H1 (cell line): Measurements from ENCODE around the gene MOB3B. TPM values are rescaled to one million over a fixed set of nuclear protein-coding genes. Genes with fewer than 3 reads are reported as not detected.
A peak's percentile ranks its signal among the peaks of the same experiment; 100 is the strongest.

Source experiments
- BACH1 ChIP-seq: IDR thresholded peaks from 2 replicates; pipeline ENCODE4 v1.6.1; 2012; ENCODE audit warnings: low read length, improper control_type of control experiment
- BCL11A ChIP-seq, 2 experiments: IDR thresholded peaks; one replicate each; pipeline ENCODE4 v1.6.1; 2011; ENCODE audit warnings: low read depth in 2 of 2, low read length in 2 of 2, mild to moderate bottlenecking in 2 of 2
- CBX5 ChIP-seq: fragments of 300-800, 300-1000 bp; sonication (generic); IDR thresholded peaks from 2 replicates; pipeline ENCODE4 v1.7.1; 2016; ENCODE audit warnings: antibody characterized with exemption, low read length, low read depth
- CEBPB ChIP-seq: IDR thresholded peaks from 2 replicates; pipeline ENCODE4 v1.6.1; 2012; ENCODE audit warnings: low read depth, low read length
- CHD1 ChIP-seq: IDR thresholded peaks from 2 replicates; pipeline ENCODE4 v1.6.1; 2012; ENCODE audit warnings: low read depth, low read length, improper control_type of control experiment
- CTBP2 ChIP-seq: IDR thresholded peaks from 2 replicates; pipeline ENCODE4 v1.7.0; 2011; ENCODE audit warnings: borderline replicate concordance, mild to moderate bottlenecking, moderate library complexity, mixed read lengths, low read length; ENCODE audit not compliant: insufficient read depth, insufficient read length
- EGR1 ChIP-seq: IDR thresholded peaks from 2 replicates; pipeline ENCODE4 v1.6.1; 2011; ENCODE audit warnings: low read depth, low read length, borderline replicate concordance
- GTF2F1 ChIP-seq: IDR thresholded peaks from 2 replicates; pipeline ENCODE4 v1.6.1; 2012; ENCODE audit warnings: low read depth, low read length, improper control_type of control experiment, borderline replicate concordance
- HDAC2 ChIP-seq, 2 experiments: fragments of 300-600 bp in 1 of 2; sonication (generic) in 1 of 2; IDR thresholded peaks; 2 replicates each; pipeline ENCODE4 v1.6.1; 2011 to 2012; ENCODE audit warnings: low read depth in 2 of 2, low read length in 2 of 2, mild to moderate bottlenecking in 2 of 2, moderate library complexity in 2 of 2, borderline replicate concordance in 1 of 2, inconsistent platforms in 1 of 2
- HDAC6 ChIP-seq: IDR thresholded peaks from one replicate; pipeline ENCODE4 v1.7.1; 2012; ENCODE audit warnings: low read depth, mild to moderate bottlenecking, inconsistent platforms, low read length, moderate library complexity
- JUN ChIP-seq: IDR thresholded peaks from 2 replicates; pipeline ENCODE4 v1.6.1; 2011; ENCODE audit warnings: low read depth, mild to moderate bottlenecking, improper control_type of control experiment, low read length
- KDM1A ChIP-seq: fragments of 200-600, 300-600 bp; sonication (generic); IDR thresholded peaks from 2 replicates; pipeline ENCODE4 v1.7.1; 2016; ENCODE audit warnings: mild to moderate bottlenecking, low read length, borderline replicate concordance
- PHF8 ChIP-seq: fragments of 200-600 bp; sonication (generic); conservative IDR thresholded peaks from 2 replicates; pipeline ENCODE4 v1.7.1; 2012; ENCODE audit warnings: low read depth, mild to moderate bottlenecking, inconsistent platforms, low read length, moderate library complexity
- POLR2A ChIP-seq, 2 experiments: IDR thresholded peaks; 1 replicate in 1 of 2; 2 replicates in 1 of 2; pipeline ENCODE4 v1.6.1; 2011; ENCODE audit warnings: low read depth in 2 of 2, low read length in 2 of 2, mild to moderate bottlenecking in 2 of 2; ENCODE audit errors: control extremely low read depth in 1 of 2
- POU5F1 ChIP-seq: IDR thresholded peaks from 2 replicates; pipeline ENCODE4 v1.6.1; 2011; ENCODE audit warnings: low read depth, mild to moderate bottlenecking, low read length, moderate library complexity
- RBBP5 ChIP-seq: IDR thresholded peaks from 2 replicates; pipeline ENCODE4 v1.7.1; 2012; ENCODE audit warnings: low read depth, mild to moderate bottlenecking, inconsistent platforms, low read length, moderate library complexity, borderline replicate concordance
- RXRA ChIP-seq: IDR thresholded peaks from 2 replicates; pipeline ENCODE4 v1.6.1; 2011; ENCODE audit warnings: low read depth, mild to moderate bottlenecking, low read length, moderate library complexity; ENCODE audit not compliant: insufficient read depth
- SP1 ChIP-seq: IDR thresholded peaks from 2 replicates; pipeline ENCODE4 v1.6.1; 2011; ENCODE audit warnings: low read depth, low read length
- SP4 ChIP-seq: IDR thresholded peaks from 2 replicates; pipeline ENCODE4 v1.6.1; 2012; ENCODE audit warnings: low read length, inconsistent platforms
- SRF ChIP-seq: IDR thresholded peaks from 2 replicates; pipeline ENCODE4 v1.6.1; 2011; ENCODE audit warnings: mild to moderate bottlenecking, low read depth, low read length, moderate library complexity
- TBP ChIP-seq: IDR thresholded peaks from 2 replicates; pipeline ENCODE4 v1.6.1; 2011; ENCODE audit warnings: low read depth, low read length, improper control_type of control experiment
- polyA plus RNA-seq, 7 experiments: library from polyadenylated mRNA; depleted of rRNA in 3 of 7; stranded (reverse) in 5 of 7; unstranded in 2 of 7; fragments of >200 nt in 5 of 7; fragments of 200-250 nt in 2 of 7; gene quantifications; 1 replicate in 5 of 7; 2 replicates in 1 of 7; 4 replicates in 1 of 7; pipeline versions ENCODE4 v1.2.1 to v1.2.3, GENCODE V29; 2011 to 2013; ENCODE audit warnings: missing spikeins in 2 of 7, mixed read lengths in 2 of 7
- total RNA-seq: library from RNA; stranded (reverse); fragmentation: NEBNext Ultra II Directional; extraction: Animal tissue kit (Norgen Biotek cat#: 25700); gene quantifications from 2 replicates; pipeline ENCODE4 v1.2.1, GENCODE V29; 2021
- TF ChIP-seq, protein P1 (sequence below): IDR thresholded peaks from 2 replicates; pipeline ENCODE4 v1.6.1; 2012; ENCODE audit warnings: inconsistent platforms
- TF ChIP-seq, protein P2 (sequence below): IDR thresholded peaks from 2 replicates; pipeline ENCODE4 v1.6.1; 2012; ENCODE audit warnings: inconsistent platforms

MOB3B gene
- total and polyA plus RNA-seq, 2 of the 8 experiments (the other 6 are each of a cell fraction or from before 2014, with no cell fraction given) = 12.7 to 16.1 TPM

GRCh38 chr9:27529316-27530278 lies at the start of gene MOB3B (continued):
- TF ChIP-seq EGR1 = no peak
- peak; percentile 78 for TF ChIP-seq BACH1
- TF ChIP-seq GTF2F1 = no peak
- TF ChIP-seq POLR2A (IDR thresholded peaks at IDR 0.05; ENCODE audit: control extremely low read depth in 1 of 2, low read depth in 2 of 2, low read length in 2 of 2) = 0 out of 3 replicates have a peak, but pooled peaks of 1 of the 2 experiments have one; percentile 11
- TF ChIP-seq, protein P1, sequence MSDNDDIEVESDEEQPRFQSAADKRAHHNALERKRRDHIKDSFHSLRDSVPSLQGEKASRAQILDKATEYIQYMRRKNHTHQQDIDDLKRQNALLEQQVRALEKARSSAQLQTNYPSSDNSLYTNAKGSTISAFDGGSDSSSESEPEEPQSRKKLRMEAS = peak; percentile 71
- TF ChIP-seq RBBP5 = peak; percentile 89
- no peak for TF ChIP-seq BCL11A (IDR thresholded peaks at IDR 0.05; ENCODE audit: low read depth in 2 of 2, low read length in 2 of 2)
- no peak for TF ChIP-seq POU5F1
- TF ChIP-seq HDAC2 (IDR thresholded peaks at IDR 0.05; ENCODE audit: borderline replicate concordance in 1 of 2, low read depth in 2 of 2, low read length in 2 of 2) = peak in 1 of 2 experiments; percentile 52; a peak in 1 of 4 replicates
- peak; percentile 38; the same call in 1 of the 2 replicates for TF ChIP-seq TBP
- TF ChIP-seq RXRA = no peak
- TF ChIP-seq CEBPB = no peak
- TF ChIP-seq HDAC6 = no peak
- TF ChIP-seq KDM1A = no peak
- TF ChIP-seq, protein P2, sequence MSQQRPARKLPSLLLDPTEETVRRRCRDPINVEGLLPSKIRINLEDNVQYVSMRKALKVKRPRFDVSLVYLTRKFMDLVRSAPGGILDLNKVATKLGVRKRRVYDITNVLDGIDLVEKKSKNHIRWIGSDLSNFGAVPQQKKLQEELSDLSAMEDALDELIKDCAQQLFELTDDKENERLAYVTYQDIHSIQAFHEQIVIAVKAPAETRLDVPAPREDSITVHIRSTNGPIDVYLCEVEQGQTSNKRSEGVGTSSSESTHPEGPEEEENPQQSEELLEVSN = no peak
- peak; percentile 57 for TF ChIP-seq CTBP2
- no peak for TF ChIP-seq CBX5
- TF ChIP-seq SRF = no peak
- TF ChIP-seq SP1 = no peak
- peak; percentile 20; the same call in 1 of the 2 replicates for TF ChIP-seq PHF8
- TF ChIP-seq SP4 = no peak
- no peak for TF ChIP-seq JUN
- no peak for TF ChIP-seq CHD1
